IMR-90 (cell line): ENCODE results near the gene EFCAB10. TPM values are rescaled to one million over a fixed set of nuclear protein-coding genes. Genes with fewer than 3 reads are reported as not detected.

Experiments
- ATAC-seq: fragments of 200-7000 bp; cut with Tn5 transposase; 2 replicates; pipeline ENCODE4 v1.9.1; 2020; ENCODE audit warnings: low read depth, mild to moderate bottlenecking, moderate library complexity
- BruUV-seq: library from RNA; stranded (reverse); fragments of 400-500 nt; replicated peaks from 2 replicates; lab custom pipeline; 2021; lab: Mats Ljungman, UMichigan
- CTCF ChIA-PET: fragments of 300-600 bp; formaldehyde crosslinking; extraction: SDS; loops from one replicate; lab custom pipeline; 2021; ENCODE audit warnings: antibody characterized with exemption; lab: Yijun Ruan, JAX
- POLR2A ChIA-PET: fragments of 300-600 bp; sonication (Branson Sonifier 250); formaldehyde crosslinking; loops from one replicate; lab custom pipeline; 2022; ENCODE audit warnings: antibody characterized with exemption; ENCODE audit not compliant: unreplicated experiment; lab: Charles Lee
- DNase-seq: peaks from one replicate; pipeline ENCODE4 v3.0.0; 2013
- H2AFZ ChIP-seq: replicated peaks from 2 replicates; pipeline ENCODE3; 2013; ENCODE audit warnings: low read length, mild to moderate bottlenecking; ENCODE audit not compliant: poor library complexity
- H2AK5ac ChIP-seq: 2 replicates; pipeline ENCODE4 v1.6.1; 2013; ENCODE audit warnings: low read depth, low read length, inconsistent platforms
- H2AK9ac ChIP-seq: replicated peaks from 2 replicates; pipeline ENCODE3; 2013; ENCODE audit warnings: mild to moderate bottlenecking, low read depth, low read length, moderate library complexity; ENCODE audit not compliant: poor library complexity
- H2BK120ac ChIP-seq: 2 replicates; pipeline ENCODE4 v1.6.1; 2013; ENCODE audit warnings: low read depth, low read length, inconsistent platforms
- H2BK15ac ChIP-seq: 3 replicates; pipeline ENCODE4 v1.6.1; 2013; ENCODE audit warnings: low read depth, low read length, inconsistent platforms
- H2BK20ac ChIP-seq: 2 replicates; pipeline ENCODE4 v1.6.1; 2013; ENCODE audit warnings: low read depth, mild to moderate bottlenecking, inconsistent platforms, low read length, moderate library complexity
- H2BK5ac ChIP-seq: 2 replicates; pipeline ENCODE4 v1.6.1; 2013; ENCODE audit warnings: mild to moderate bottlenecking, low read depth, low read length, inconsistent platforms; ENCODE audit not compliant: poor library complexity, severe bottlenecking
- H3K14ac ChIP-seq: replicated peaks from 2 replicates; pipeline ENCODE4 v1.6.1; 2013; ENCODE audit warnings: low read depth, low read length, inconsistent platforms
- H3K18ac ChIP-seq: 2 replicates; pipeline ENCODE4 v1.6.1; 2013; ENCODE audit warnings: low read depth, low read length, control low read depth
- H3K23ac ChIP-seq: 2 replicates; pipeline ENCODE4 v1.6.1; 2013; ENCODE audit warnings: low read depth, low read length, inconsistent platforms
- H3K27ac ChIP-seq: 2 replicates; pipeline ENCODE4 v1.5.1; 2013; ENCODE audit warnings: mild to moderate bottlenecking, control low read depth, low read length; ENCODE audit not compliant: insufficient read depth
- H3K27me3 ChIP-seq: 2 replicates; pipeline ENCODE4 v1.6.1; 2013; ENCODE audit warnings: low read length; ENCODE audit not compliant: control insufficient read depth, insufficient read depth
- H3K36me3 ChIP-seq: 2 replicates; pipeline ENCODE4 v1.6.1; 2013; ENCODE audit warnings: low read length, mixed read lengths; ENCODE audit not compliant: control insufficient read depth, insufficient read depth
- H3K4ac ChIP-seq: 2 replicates; pipeline ENCODE4 v1.6.1; 2013; ENCODE audit warnings: low read depth, low read length, inconsistent platforms
- H3K4me1 ChIP-seq: 2 replicates; pipeline ENCODE4 v1.6.1; 2013; ENCODE audit warnings: low read length, mixed read lengths; ENCODE audit not compliant: control insufficient read depth, insufficient read depth
- H3K4me2 ChIP-seq: 2 replicates; pipeline ENCODE4 v1.6.1; 2013; ENCODE audit warnings: low read depth, mild to moderate bottlenecking, control low read depth, low read length, moderate library complexity
- H3K4me3 ChIP-seq: 2 replicates; pipeline ENCODE4 v1.5.1; 2013; ENCODE audit warnings: low read depth, mild to moderate bottlenecking, control low read depth, low read length, moderate library complexity; ENCODE audit not compliant: insufficient read depth
- H3K56ac ChIP-seq: 2 replicates; pipeline ENCODE4 v1.6.1; 2013; ENCODE audit warnings: low read length, inconsistent platforms; ENCODE audit not compliant: insufficient read depth; ENCODE audit errors: extremely low read depth
- H3K79me1 ChIP-seq, 2 experiments: 2 replicates each; pipeline ENCODE4 v1.6.1; 2013; ENCODE audit warnings: low read length in 2 of 2, inconsistent platforms in 1 of 2, low read depth in 1 of 2
- H3K9ac ChIP-seq: 2 replicates; pipeline ENCODE4 v1.6.1; 2013; ENCODE audit warnings: low read depth, low read length, control low read depth
- H3K9me1 ChIP-seq: 2 replicates; pipeline ENCODE4 v1.6.1; 2013; ENCODE audit warnings: low read length, inconsistent platforms; ENCODE audit not compliant: insufficient read depth
- H3K9me3 ChIP-seq: 2 replicates; pipeline ENCODE4 v1.6.1; 2013; ENCODE audit warnings: low read length; ENCODE audit not compliant: control insufficient read depth, insufficient read depth
- H4K20me1 ChIP-seq: 2 replicates; pipeline ENCODE4 v1.6.1; 2013; ENCODE audit warnings: low read length, inconsistent platforms; ENCODE audit not compliant: insufficient read depth
- H4K5ac ChIP-seq: 2 replicates; pipeline ENCODE4 v1.6.1; 2013; ENCODE audit warnings: mild to moderate bottlenecking, low read depth, low read length, control low read depth
- H4K8ac ChIP-seq, 2 experiments: 2 replicates each; pipeline ENCODE4 v1.6.1; 2013; ENCODE audit warnings: low read depth in 2 of 2, low read length in 2 of 2, control low read depth in 1 of 2, inconsistent platforms in 1 of 2
- H4K91ac ChIP-seq: 2 replicates; pipeline ENCODE4 v1.6.1; 2013; ENCODE audit warnings: low read depth, low read length, inconsistent platforms; ENCODE audit not compliant: insufficient read depth
- CEBPB ChIP-seq: IDR thresholded peaks from 2 replicates; pipeline ENCODE4 v1.6.1; 2012; ENCODE audit warnings: low read depth, low read length, improper control_type of control experiment
- CHD1 ChIP-seq: IDR thresholded peaks from 2 replicates; pipeline ENCODE4 v1.6.1; 2012; ENCODE audit warnings: low read depth, low read length, improper control_type of control experiment
- POLR2A ChIP-seq: IDR thresholded peaks from 2 replicates; pipeline ENCODE4 v1.6.1; 2012; ENCODE audit warnings: mild to moderate bottlenecking, low read depth, low read length
- RAD21 ChIP-seq: IDR thresholded peaks from 2 replicates; pipeline ENCODE4 v1.6.1; 2012; ENCODE audit warnings: low read length, improper control_type of control experiment
- WGBS, 2 experiments: methylation state at CpG; one replicate each; pipeline versions ENCODE4 v1.1.5 to v1.1.7; 2013; ENCODE audit warnings: missing lambda C conversion rate in 2 of 2; ENCODE audit not compliant: insufficient read length in 1 of 2; ENCODE audit errors: extremely low coverage in 2 of 2; 5-methylcytosine and 5-hydroxymethylcytosine counted together
- dilution Hi-C: fragments of 300-500 bp; cut with HindIII; formaldehyde crosslinking; loops from one replicate; pipeline ENCODE4 v1.14.3; 2018; ENCODE audit warnings: low sequenced_read_pairs; ENCODE audit not compliant: unreplicated experiment
- in situ Hi-C: fragments of 300-500 bp; cut with MboI; formaldehyde crosslinking; loops from 3 replicates; pipeline ENCODE4 v1.14.3; 2019; ENCODE audit warnings: low sequenced_read_pairs, inconsistent platforms, mixed read lengths
- intact Hi-C: fragments of 100-400 bp; cut with micrococcal nuclease; formaldehyde crosslinking; loops from 2 replicates; pipeline ENCODE4 v1.10.0; 2022
- polyA plus RNA-seq, 3 experiments: library from polyadenylated mRNA; depleted of rRNA; stranded (reverse); fragments of >200 nt; gene quantifications; 2 replicates each; pipeline ENCODE4 v1.2.3, GENCODE V29; 2012; ENCODE audit warnings: low replicate concordance in 1 of 3
- total RNA-seq: library from RNA; depleted of rRNA; stranded (reverse); fragments of >200 nt; gene quantifications from 2 replicates; pipeline ENCODE4 v1.2.3, GENCODE V29; 2012
- TF ChIP-seq, protein P1 (sequence below): fragments of 150-350 bp; IDR thresholded peaks from 2 replicates; pipeline ENCODE4 v1.6.1; 2017; ENCODE audit warnings: mild to moderate bottlenecking, antibody characterized with exemption, low read length, low read depth

The EFCAB10 gene
- total and polyA plus RNA-seq, 2 of the 4 experiments (the other 2 are of a cell fraction), result not detected

GRCh38 chr7:105621617-105622016 lies 40.3 kb upstream of the EFCAB10 start:
- Histone ChIP-seq H3K4me2 (no peak overlapping the region), H3K4me1 (no peaks in the 10 kb centered on the region; the same call in 1 of the 2 replicates), H3K9me1 (peaks cover 3% of the 10 kb centered on the region), H2BK15ac (no peak overlapping the region), H4K20me1 (no peaks in the 10 kb centered on the region), H4K8ac (no peak overlapping the region), H2AK9ac (peak overlapping the region; percentile 63), H3K36me3 (peaks cover 21% of the 10 kb centered on the region), H4K91ac (no peak overlapping the region), H3K27me3 (no peaks in the 10 kb centered on the region), H2BK20ac (no peak overlapping the region), H3K18ac (no peak overlapping the region), H4K5ac (no peak overlapping the region), H3K23ac (no peak overlapping the region; the same call in 1 of the 2 replicates), H2BK120ac (no peak overlapping the region), H2AK5ac (no peak overlapping the region), H3K4ac (no peak overlapping the region), H3K27ac (no peak overlapping the region), H3K56ac (no peak overlapping the region), H3K9ac (no peak overlapping the region), H3K79me1 (no peaks in the 10 kb centered on the region), H2BK5ac (no peak overlapping the region), H2AFZ (no peak overlapping the region), H3K14ac (no peak overlapping the region), H3K9me3 (no peaks in the 10 kb centered on the region), H3K4me3 (no peak overlapping the region)
- CTCF ChIA-PET, result interaction anchor here (0.9 kb wide), 1 partner anchor 421 kb away, joined by 5 read pairs; no protein-coding TSS in a partner anchor
- DNase-seq, result peak; percentile 52
- no TSS peak for BruUV-seq
- dilution Hi-C loops, result no loop called here
- TF ChIP-seq CHD1 (no peak), RAD21 (no peak), CEBPB (no peak), POLR2A (no peak)
- TF ChIP-seq, protein P1, sequence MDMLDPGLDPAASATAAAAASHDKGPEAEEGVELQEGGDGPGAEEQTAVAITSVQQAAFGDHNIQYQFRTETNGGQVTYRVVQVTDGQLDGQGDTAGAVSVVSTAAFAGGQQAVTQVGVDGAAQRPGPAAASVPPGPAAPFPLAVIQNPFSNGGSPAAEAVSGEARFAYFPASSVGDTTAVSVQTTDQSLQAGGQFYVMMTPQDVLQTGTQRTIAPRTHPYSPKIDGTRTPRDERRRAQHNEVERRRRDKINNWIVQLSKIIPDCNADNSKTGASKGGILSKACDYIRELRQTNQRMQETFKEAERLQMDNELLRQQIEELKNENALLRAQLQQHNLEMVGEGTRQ, result no peak
- intact Hi-C loops, result no loop called here
- ATAC-seq, result peak; percentile 89
- POLR2A ChIA-PET, result no interaction called here
- WGBS, 2 experiments, result no CpG with 5 or more reads among the region's 3 CpGs
- in situ Hi-C loops, result no loop called here
